ENCODE measurements around the gene RNGTT. TPM values are rescaled to one million over a fixed set of nuclear protein-coding genes. Genes with fewer than 3 reads are reported as not detected.

Gene RNGTT
- total RNA-seq, 1 donor from 2014 or later = 12.3 TPM

DNA sequence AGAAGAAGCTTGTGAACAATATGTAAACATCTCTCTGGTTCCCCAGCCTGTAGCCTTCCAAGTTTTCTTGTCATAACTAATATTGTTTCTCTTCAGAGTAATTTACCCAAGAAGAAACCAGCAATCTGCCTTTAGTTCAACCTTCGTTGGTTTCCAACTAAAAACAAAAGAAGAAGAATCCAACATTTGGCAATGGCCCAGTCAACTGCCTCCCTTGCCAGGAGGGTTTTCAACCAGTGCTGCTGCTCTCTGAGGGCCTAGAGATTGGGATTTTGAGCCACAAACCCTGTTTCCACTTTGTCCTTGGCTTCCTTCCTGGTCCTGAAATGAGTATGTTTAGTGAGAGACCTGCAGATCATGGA is 401.5 kb downstream of the RNGTT start:
- intact Hi-C loops (cut with DNase I) = no loop called here
- Histone ChIP-seq H3K36me3 (no peaks in the 10 kb centered on the region), H3K9me3 (no peaks in the 10 kb centered on the region), H3K27ac (no peak overlapping the region), H3K4me1 (no peaks in the 10 kb centered on the region), H3K4me3 (no peak overlapping the region), H3K27me3 (no peaks in the 10 kb centered on the region)
- TF ChIP-seq, protein P1, sequence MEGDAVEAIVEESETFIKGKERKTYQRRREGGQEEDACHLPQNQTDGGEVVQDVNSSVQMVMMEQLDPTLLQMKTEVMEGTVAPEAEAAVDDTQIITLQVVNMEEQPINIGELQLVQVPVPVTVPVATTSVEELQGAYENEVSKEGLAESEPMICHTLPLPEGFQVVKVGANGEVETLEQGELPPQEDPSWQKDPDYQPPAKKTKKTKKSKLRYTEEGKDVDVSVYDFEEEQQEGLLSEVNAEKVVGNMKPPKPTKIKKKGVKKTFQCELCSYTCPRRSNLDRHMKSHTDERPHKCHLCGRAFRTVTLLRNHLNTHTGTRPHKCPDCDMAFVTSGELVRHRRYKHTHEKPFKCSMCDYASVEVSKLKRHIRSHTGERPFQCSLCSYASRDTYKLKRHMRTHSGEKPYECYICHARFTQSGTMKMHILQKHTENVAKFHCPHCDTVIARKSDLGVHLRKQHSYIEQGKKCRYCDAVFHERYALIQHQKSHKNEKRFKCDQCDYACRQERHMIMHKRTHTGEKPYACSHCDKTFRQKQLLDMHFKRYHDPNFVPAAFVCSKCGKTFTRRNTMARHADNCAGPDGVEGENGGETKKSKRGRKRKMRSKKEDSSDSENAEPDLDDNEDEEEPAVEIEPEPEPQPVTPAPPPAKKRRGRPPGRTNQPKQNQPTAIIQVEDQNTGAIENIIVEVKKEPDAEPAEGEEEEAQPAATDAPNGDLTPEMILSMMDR (IDR thresholded peaks at IDR 0.05) = no peak
- ATAC-seq = no peak
- DNase-seq = no peak

DNA sequence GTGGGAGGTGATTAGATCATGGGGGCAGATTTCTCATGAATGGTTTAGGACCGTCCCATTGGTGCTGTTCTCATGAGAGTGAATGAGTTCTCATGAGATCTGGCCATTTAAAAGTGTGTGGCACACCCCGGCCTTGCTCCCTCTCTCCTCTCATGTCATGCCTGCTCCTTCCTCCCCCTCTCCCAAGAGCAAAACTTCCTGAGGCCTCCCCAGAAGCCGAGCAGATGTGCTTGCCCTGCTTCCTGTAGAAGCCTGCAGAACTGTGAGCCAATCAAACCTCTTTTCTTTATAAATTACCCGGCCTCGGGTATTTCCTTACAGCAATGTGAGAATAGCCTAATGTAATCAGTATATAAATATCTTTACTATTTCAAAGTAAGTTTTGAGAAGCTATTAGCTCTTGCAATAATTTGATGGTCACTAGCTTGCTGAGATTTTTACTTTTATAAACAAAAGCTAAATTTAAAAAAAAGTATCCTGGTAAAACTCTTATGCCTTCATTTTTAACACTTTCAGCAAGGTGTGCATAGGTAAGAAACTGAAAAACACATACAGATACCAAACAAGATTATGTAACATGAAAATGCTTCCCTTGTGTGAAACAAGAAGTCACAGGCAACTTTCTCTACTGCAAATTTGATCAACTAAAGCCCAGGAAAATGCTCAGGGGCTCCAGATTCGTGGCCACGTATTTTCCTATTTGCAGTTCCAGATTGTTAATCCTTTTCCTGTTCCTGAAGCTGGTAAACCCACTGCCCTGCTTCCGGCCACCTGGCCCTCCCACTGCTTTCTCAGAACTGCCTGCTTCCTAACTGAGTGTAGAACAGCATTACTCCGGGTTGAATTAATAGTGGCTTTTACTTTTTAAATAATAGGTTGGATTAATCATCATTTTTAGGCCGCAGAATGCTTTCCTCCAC is 402.1 kb downstream of the RNGTT start:
- TF ChIP-seq, protein P1 (IDR thresholded peaks at IDR 0.05) = no peak
- H3K4me3 ChIP-seq = no peak overlapping the region
- no peak overlapping the region for H3K27ac ChIP-seq
- DNase-seq = no peak
- H3K9me3 ChIP-seq = no peaks in the 10 kb centered on the region
- ATAC-seq = no peak
- no peaks in the 10 kb centered on the region for H3K27me3 ChIP-seq
- no peaks in the 10 kb centered on the region for H3K4me1 ChIP-seq
- H3K36me3 ChIP-seq = no peaks in the 10 kb centered on the region
- intact Hi-C loops (cut with DNase I) = no loop called here

Other genes starting within 250 kb of the RNGTT start
- 183 TPM for gene PNRC1, start 117.1 kb upstream of the RNGTT start, total RNA-seq
- not detected for gene SRSF12, start 154.5 kb upstream of the RNGTT start, total RNA-seq
- 7.1 TPM for gene PM20D2, start 182.4 kb upstream of the RNGTT start, total RNA-seq